HCT116 (cell line): ENCODE measurements around the gene TXNL1. TPM values are rescaled to one million over a fixed set of nuclear protein-coding genes. Genes with fewer than 3 reads are reported as not detected.

Source experiments
- ATAC-seq: fragments of 200-7000 bp; cut with Tn5 transposase; 2 replicates; pipeline ENCODE4 v1.9.1; 2020; ENCODE audit warnings: mild to moderate bottlenecking, moderate library complexity
- BruUV-seq: library from RNA; stranded (reverse); fragments of 400-500 nt; replicated peaks from 2 replicates; lab custom pipeline; 2021; lab: Mats Ljungman, UMichigan
- CTCF ChIA-PET: fragments of 300-600 bp; sonication (Branson Sonifier 250); formaldehyde crosslinking; loops from one replicate; lab custom pipeline; 2021; ENCODE audit warnings: antibody characterized with exemption; lab: Charles Lee
- POLR2A ChIA-PET: fragments of 300-600, 350-600 bp; sonication (Branson Sonifier 250); formaldehyde crosslinking; loops from one replicate; lab custom pipeline; 2021; ENCODE audit warnings: antibody characterized with exemption; lab: Charles Lee
- RAD21 ChIA-PET, 2 experiments: fragments of 300-600 bp; sonication (Branson Sonifier 250); formaldehyde crosslinking; loops; one replicate each; lab custom pipeline; 2023; ENCODE audit warnings: low total read pairs in 2 of 2; ENCODE audit not compliant: uncharacterized antibody in 2 of 2, unreplicated experiment in 2 of 2, low non-redundant PET in 1 of 2; lab: Charles Lee
- DNase-seq: peaks from one replicate; pipeline ENCODE4 v3.0.0-alpha.2; 2010; ENCODE audit warnings: low read depth, low spot score
- H2AFZ ChIP-seq: fragments of 200-600 bp; shearing (Covaris generic), sonication (generic); 2 replicates; pipeline ENCODE4 v1.6.1; 2017; ENCODE audit warnings: low read depth, mixed run types, mixed read lengths, antibody characterized with exemption, low read length; ENCODE audit not compliant: poor library complexity, severe bottlenecking
- H3K27ac ChIP-seq: 2 replicates; pipeline ENCODE4 v1.5.1; 2012; ENCODE audit warnings: low read depth, low read length
- H3K27me3 ChIP-seq: fragments of 200-600 bp; sonication (generic); 2 replicates; pipeline ENCODE4 v1.6.1; 2016; ENCODE audit warnings: mixed run types, low read length, mixed read lengths; ENCODE audit not compliant: insufficient read depth
- H3K36me3 ChIP-seq, 2 experiments: fragments of 200-500 bp in 1 of 2; fragments of 200-600 bp in 1 of 2; sonication (Bioruptor generic) in 1 of 2; sonication (generic) in 1 of 2; 2 replicates each; pipeline versions ENCODE4 v1.5.1 to v1.6.1; 2014 to 2016; ENCODE audit warnings: low read length in 2 of 2, inconsistent platforms in 1 of 2, mixed read lengths in 1 of 2, mixed run types in 1 of 2; ENCODE audit not compliant: insufficient read depth in 2 of 2, control insufficient read depth in 1 of 2
- H3K4me1 ChIP-seq, 2 experiments: fragments of 200-600 bp in 1 of 2; sonication (generic) in 1 of 2; 2 replicates each; pipeline versions ENCODE4 v1.5.1 to v1.6.1; 2012 to 2017; ENCODE audit warnings: low read length in 2 of 2, inconsistent platforms in 1 of 2, mild to moderate bottlenecking in 1 of 2, mixed read lengths in 1 of 2, mixed run types in 1 of 2, moderate library complexity in 1 of 2; ENCODE audit not compliant: insufficient read depth in 2 of 2, control insufficient read depth in 1 of 2
- H3K4me2 ChIP-seq: fragments of 200-600 bp; sonication (generic); 2 replicates; pipeline ENCODE4 v1.6.1; 2017; ENCODE audit warnings: mixed run types, low read length, mixed read lengths
- H3K4me3 ChIP-seq, 2 experiments: fragments of 200-600 bp in 1 of 2; sonication (generic) in 1 of 2; replicated peaks in 1 of 2; 2 replicates each; pipeline ENCODE4 v1.5.1; 2011 to 2016; ENCODE audit warnings: low read length in 2 of 2, control low read depth in 1 of 2, low read depth in 1 of 2, mild to moderate bottlenecking in 1 of 2, mixed read lengths in 1 of 2, mixed run types in 1 of 2
- H3K79me2 ChIP-seq: fragments of 200-600 bp; sonication (generic); 2 replicates; pipeline ENCODE4 v1.6.1; 2017; ENCODE audit warnings: mild to moderate bottlenecking, mixed run types, low read length, moderate library complexity, mixed read lengths; ENCODE audit not compliant: insufficient read depth
- H3K9ac ChIP-seq: fragments of 200-600 bp; sonication (generic); 2 replicates; pipeline ENCODE4 v1.6.1; 2016; ENCODE audit warnings: low read length, mixed read lengths
- H3K9me2 ChIP-seq: fragments of 200-600 bp; sonication (generic), shearing (Covaris generic); 2 replicates; pipeline ENCODE4 v1.6.1; 2017; ENCODE audit warnings: mixed run types, mild to moderate bottlenecking, moderate library complexity; ENCODE audit not compliant: insufficient read depth
- H3K9me3 ChIP-seq, 2 experiments: fragments of 200-500 bp in 1 of 2; fragments of 200-600 bp in 1 of 2; sonication (Bioruptor generic) in 1 of 2; sonication (generic) in 1 of 2; 2 replicates each; pipeline ENCODE4 v1.6.1; 2014 to 2017; ENCODE audit warnings: low read length in 2 of 2, mixed read lengths in 2 of 2, inconsistent platforms in 1 of 2, low read depth in 1 of 2, mild to moderate bottlenecking in 1 of 2, mixed run types in 1 of 2, moderate library complexity in 1 of 2; ENCODE audit not compliant: control insufficient read depth in 1 of 2, insufficient read depth in 1 of 2
- H4K20me1 ChIP-seq: fragments of 200-600 bp; sonication (generic), shearing (Covaris generic); 2 replicates; pipeline ENCODE4 v1.6.1; 2017; ENCODE audit warnings: mixed run types, mild to moderate bottlenecking, moderate library complexity; ENCODE audit not compliant: insufficient read depth
- CBX3 ChIP-seq: IDR thresholded peaks from 2 replicates; pipeline ENCODE4 v1.6.1; 2012; ENCODE audit warnings: low read depth
- CTCF ChIP-seq, 3 experiments: fragments of 200-600 bp in 1 of 3; sonication (generic) in 1 of 3; IDR thresholded peaks in 2 of 3; conservative IDR thresholded peaks in 1 of 3; 2 replicates each; pipeline ENCODE4 v1.5.1; 2012 to 2017; ENCODE audit warnings: low read depth in 2 of 3, low read length in 2 of 3, antibody characterized with exemption in 1 of 3, borderline replicate concordance in 1 of 3, control low read depth in 1 of 3, mild to moderate bottlenecking in 1 of 3, mixed read lengths in 1 of 3, mixed run types in 1 of 3, moderate library complexity in 1 of 3; ENCODE audit not compliant: insufficient read depth in 1 of 3
- EGR1 ChIP-seq: IDR thresholded peaks from 2 replicates; pipeline ENCODE4 v1.6.1; 2012; ENCODE audit warnings: low read depth
- EZH2phosphoT487 ChIP-seq: fragments of 200-600 bp; IDR thresholded peaks from 2 replicates; pipeline ENCODE4 v1.6.1; 2018; ENCODE audit warnings: antibody characterized with exemption, borderline replicate concordance
- FOSL1 ChIP-seq: IDR thresholded peaks from 2 replicates; pipeline ENCODE4 v1.6.1; 2012; ENCODE audit warnings: low read depth
- JUND ChIP-seq: IDR thresholded peaks from 2 replicates; pipeline ENCODE4 v1.6.1; 2012
- MAX ChIP-seq: IDR thresholded peaks from 2 replicates; pipeline ENCODE4 v1.6.1; 2012
- RAD21 ChIP-seq: IDR thresholded peaks from 2 replicates; pipeline ENCODE4 v1.6.1; 2012; ENCODE audit warnings: low read depth, mild to moderate bottlenecking
- REST ChIP-seq: IDR thresholded peaks from 2 replicates; pipeline ENCODE4 v1.6.1; 2012; ENCODE audit warnings: low read depth
- SIN3A ChIP-seq: IDR thresholded peaks from 2 replicates; pipeline ENCODE4 v1.6.1; 2012; ENCODE audit warnings: low read depth
- TCF7L2 ChIP-seq: IDR thresholded peaks from 2 replicates; pipeline ENCODE4 v1.7.0; 2011; ENCODE audit warnings: borderline replicate concordance, inconsistent platforms; ENCODE audit not compliant: insufficient read depth, insufficient read length; ENCODE audit errors: extremely low read depth
- YY1 ChIP-seq: IDR thresholded peaks from 2 replicates; pipeline ENCODE4 v1.6.1; 2011; ENCODE audit warnings: low read length, low read depth, moderate library complexity, mild to moderate bottlenecking; ENCODE audit not compliant: insufficient replicate concordance; ENCODE audit errors: extremely low read depth
- ZBTB33 ChIP-seq: IDR thresholded peaks from 2 replicates; pipeline ENCODE4 v1.6.1; 2011; ENCODE audit warnings: mild to moderate bottlenecking, low read length, moderate library complexity; ENCODE audit not compliant: insufficient replicate concordance; ENCODE audit errors: extremely low read depth
- intact Hi-C: fragments of 100-400 bp; cut with micrococcal nuclease; formaldehyde crosslinking; loops from 2 replicates; pipeline ENCODE4 v1.10.0; 2022
- total RNA-seq: library from RNA; stranded (reverse); gene quantifications from one replicate; pipeline ENCODE4 v1.2.1, GENCODE V29; 2021; ENCODE audit not compliant: unreplicated experiment

The TXNL1 gene
- total RNA-seq, 1 experiment from 2014 or later, result 86.5 TPM

GRCh38 chr18:56565046-56565445 lies 73.3 kb downstream of the TXNL1 start:
- H4K20me1 ChIP-seq, result no peaks in the 10 kb centered on the region
- no peak overlapping the region for H2AFZ ChIP-seq
- no peak for ATAC-seq
- DNase-seq, result no peak
- no peak overlapping the region for H3K9ac ChIP-seq
- CTCF ChIA-PET, result no interaction called here
- no peaks in the 10 kb centered on the region for H3K79me2 ChIP-seq
- no peaks in the 10 kb centered on the region for H3K9me2 ChIP-seq
- H3K27me3 ChIP-seq, result peaks cover 4% of the 10 kb centered on the region; the same call in 1 of the 2 replicates
- peaks cover 0 to 2% of the 10 kb centered on the region in 2 experiments; a peak in 3 of 4 replicates for H3K4me1 ChIP-seq
- H3K4me3 ChIP-seq, result no peak overlapping the region
- BruUV-seq, result no TSS peak
- POLR2A ChIA-PET, result no interaction called here
- H3K36me3 ChIP-seq, result no peaks in the 10 kb centered on the region
- intact Hi-C loops, result no loop called here
- no peaks in the 10 kb centered on the region for H3K9me3 ChIP-seq
- no peak overlapping the region for H3K4me2 ChIP-seq
- TF ChIP-seq REST, result no peak
- no peak for TF ChIP-seq JUND
- no peak for TF ChIP-seq MAX
- TF ChIP-seq ZBTB33, result no peak
- TF ChIP-seq TCF7L2, result no peak
- no peak for TF ChIP-seq CBX3
- no peak for TF ChIP-seq CTCF (IDR thresholded peaks at IDR 0.05 in 2 of 3, conservative IDR thresholded peaks at IDR 0.05 in 1 of 3; ENCODE audit: borderline replicate concordance in 1 of 3, insufficient read depth in 1 of 3, low read depth in 2 of 3, low read length in 2 of 3)
- TF ChIP-seq SIN3A, result no peak
- no peak for TF ChIP-seq YY1
- no peak for TF ChIP-seq EGR1
- TF ChIP-seq FOSL1, result no peak
- no peak for TF ChIP-seq RAD21
- TF ChIP-seq EZH2phosphoT487, result no peak
- TF ChIP-seq, all 23 proteins: peak for 0
- no peak overlapping the region for H3K27ac ChIP-seq
- RAD21 ChIA-PET, result interaction anchor here in 1 of 2 experiments (1.6 kb wide), 1 partner anchor 1330 kb away, joined by 3 read pairs; no protein-coding TSS in a partner anchor
